GM12892 (cell line): ENCODE data around the gene YY1.

Experiments used
- POLR2A ChIP-seq: IDR thresholded peaks from 2 replicates; pipeline ENCODE4 v1.6.1; 2011; ENCODE audit warnings: low read depth, low read length, control low read depth
- TAF1 ChIP-seq: IDR thresholded peaks from 2 replicates; pipeline ENCODE4 v1.6.1; 2011; ENCODE audit warnings: low read depth, mild to moderate bottlenecking, control low read depth, low read length, borderline replicate concordance

- TF ChIP-seq TAF1 = no peak
- TF ChIP-seq POLR2A = no peak
Measured at GRCh38 chr14:100256339-100256895, 17.5 kb downstream of the YY1 start.
